Measurements from ENCODE around the gene MEGF8. TPM values are rescaled to one million over a fixed set of nuclear protein-coding genes. Genes with fewer than 3 reads are reported as not detected.

The MEGF8 gene
- total and polyA plus RNA-seq, 2 of the 13 experiments (the other 11 are each of a cell fraction or from before 2014, with no cell fraction given) = 4.0 to 8.8 TPM

DNA sequence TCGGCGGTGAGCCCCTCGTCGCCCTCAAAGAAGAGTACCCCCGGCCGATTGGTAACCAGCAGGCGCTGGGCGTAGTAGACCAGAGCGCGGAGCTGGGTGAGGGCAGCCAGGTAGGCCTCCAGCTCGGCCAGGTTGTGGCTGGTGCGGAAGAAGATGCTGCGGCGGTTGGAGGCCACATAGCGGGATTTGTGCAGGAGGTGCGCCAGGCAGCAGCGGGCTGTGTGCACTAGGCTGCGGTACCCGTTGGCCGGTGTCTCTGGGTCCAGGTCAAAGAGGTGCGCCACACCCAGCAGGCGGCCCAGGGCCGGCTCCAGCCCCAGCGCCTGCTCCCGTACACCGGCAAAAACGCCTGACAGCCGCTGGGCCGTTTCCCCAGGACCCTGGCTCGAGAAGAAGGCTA, 84.9 kb downstream of the MEGF8 start (continued):
- TF ChIP-seq SALL2 (CRISPR knock-in tag; IDR thresholded peaks at IDR 0.05) (no peak), ZNF678 (CRISPR knock-in tag; IDR thresholded peaks at IDR 0.05) (no peak)

GRCh38 chr19:42411581-42412178, 86.2 kb downstream of the MEGF8 start:
- Histone ChIP-seq H3K4me3 (replicated peaks in 1 of 3; ENCODE audit: insufficient read depth in 1 of 3, low read depth in 2 of 3, low read length in 3 of 3) (no peak overlapping the region), H2AFZ (ENCODE audit: low read length) (no peak overlapping the region), H3K9me3 (ENCODE audit: low read length) (no peaks in the 10 kb centered on the region), H3K4me1 (ENCODE audit: insufficient read depth, low read length) (peaks cover 3% of the 10 kb centered on the region), H3K27me3 (ENCODE audit: control insufficient read depth in 1 of 2, insufficient read depth in 2 of 2, low read length in 2 of 2) (peaks cover 6 to 45% of the 10 kb centered on the region in 2 experiments; a peak in 4 of 5 replicates), H3K79me2 (ENCODE audit: insufficient read depth, low read length) (no peaks in the 10 kb centered on the region), H3K9ac (ENCODE audit: insufficient read depth, low read depth, low read length) (no peak overlapping the region), H3K4me2 (ENCODE audit: low read depth, low read length) (no peak overlapping the region), H3K36me3 (replicated peaks in 1 of 2; ENCODE audit: control insufficient read depth in 1 of 2, insufficient read depth in 2 of 2, low read length in 2 of 2) (no peaks in the 10 kb centered on the region), H4K20me1 (ENCODE audit: insufficient read depth, low read length) (no peaks in the 10 kb centered on the region), H3K27ac (ENCODE audit: extremely low read length, insufficient read depth, low read length) (no peak overlapping the region)
- 13% methylated on average over 7 of the region's 8 CpGs for WGBS (ENCODE audit: low lambda C conversion rate)
- POLR2A ChIA-PET = no interaction called here
- intact Hi-C loops (cut with micrococcal nuclease; ENCODE audit: unreplicated experiment) = no loop called here
- ATAC-seq = no peak
- BruUV-seq (replicated peaks) = no TSS peak
- FAIRE-seq = no peak
- TF ChIP-seq, protein P1, sequence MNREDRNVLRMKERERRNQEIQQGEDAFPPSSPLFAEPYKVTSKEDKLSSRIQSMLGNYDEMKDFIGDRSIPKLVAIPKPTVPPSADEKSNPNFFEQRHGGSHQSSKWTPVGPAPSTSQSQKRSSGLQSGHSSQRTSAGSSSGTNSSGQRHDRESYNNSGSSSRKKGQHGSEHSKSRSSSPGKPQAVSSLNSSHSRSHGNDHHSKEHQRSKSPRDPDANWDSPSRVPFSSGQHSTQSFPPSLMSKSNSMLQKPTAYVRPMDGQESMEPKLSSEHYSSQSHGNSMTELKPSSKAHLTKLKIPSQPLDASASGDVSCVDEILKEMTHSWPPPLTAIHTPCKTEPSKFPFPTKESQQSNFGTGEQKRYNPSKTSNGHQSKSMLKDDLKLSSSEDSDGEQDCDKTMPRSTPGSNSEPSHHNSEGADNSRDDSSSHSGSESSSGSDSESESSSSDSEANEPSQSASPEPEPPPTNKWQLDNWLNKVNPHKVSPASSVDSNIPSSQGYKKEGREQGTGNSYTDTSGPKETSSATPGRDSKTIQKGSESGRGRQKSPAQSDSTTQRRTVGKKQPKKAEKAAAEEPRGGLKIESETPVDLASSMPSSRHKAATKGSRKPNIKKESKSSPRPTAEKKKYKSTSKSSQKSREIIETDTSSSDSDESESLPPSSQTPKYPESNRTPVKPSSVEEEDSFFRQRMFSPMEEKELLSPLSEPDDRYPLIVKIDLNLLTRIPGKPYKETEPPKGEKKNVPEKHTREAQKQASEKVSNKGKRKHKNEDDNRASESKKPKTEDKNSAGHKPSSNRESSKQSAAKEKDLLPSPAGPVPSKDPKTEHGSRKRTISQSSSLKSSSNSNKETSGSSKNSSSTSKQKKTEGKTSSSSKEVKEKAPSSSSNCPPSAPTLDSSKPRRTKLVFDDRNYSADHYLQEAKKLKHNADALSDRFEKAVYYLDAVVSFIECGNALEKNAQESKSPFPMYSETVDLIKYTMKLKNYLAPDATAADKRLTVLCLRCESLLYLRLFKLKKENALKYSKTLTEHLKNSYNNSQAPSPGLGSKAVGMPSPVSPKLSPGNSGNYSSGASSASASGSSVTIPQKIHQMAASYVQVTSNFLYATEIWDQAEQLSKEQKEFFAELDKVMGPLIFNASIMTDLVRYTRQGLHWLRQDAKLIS (CRISPR knock-in tag; IDR thresholded peaks at IDR 0.05) = no peak
- TF ChIP-seq RARG (CRISPR knock-in tag; IDR thresholded peaks at IDR 0.05; ENCODE audit: low read depth) = no peak
- TF ChIP-seq FOXO1 (CRISPR knock-in tag; IDR thresholded peaks at IDR 0.05) = no peak
- TF ChIP-seq PRPF4 (IDR thresholded peaks at IDR 0.05; ENCODE audit: low read depth, low read length, poor library complexity, severe bottlenecking) = no peak
- no peak for TF ChIP-seq CENPX (CRISPR knock-in tag; IDR thresholded peaks at IDR 0.05)
- TF ChIP-seq IRF1 (CRISPR knock-in tag; IDR thresholded peaks at IDR 0.05; ENCODE audit: low read depth) = no peak
- no peak for TF ChIP-seq REPIN1 (CRISPR knock-in tag; IDR thresholded peaks at IDR 0.05; ENCODE audit: borderline replicate concordance, low read depth)
- no peak for TF ChIP-seq ZNF672 (CRISPR knock-in tag; IDR thresholded peaks at IDR 0.05)
- TF ChIP-seq ZNF747 (CRISPR knock-in tag; IDR thresholded peaks at IDR 0.05; ENCODE audit: borderline replicate concordance) = no peak
- no peak for TF ChIP-seq KLF12 (CRISPR knock-in tag; IDR thresholded peaks at IDR 0.05; ENCODE audit: borderline replicate concordance)
- TF ChIP-seq TBX2 (CRISPR knock-in tag; IDR thresholded peaks at IDR 0.05; ENCODE audit: borderline replicate concordance) = no peak
- DNase-seq (ENCODE audit: low spot score) = no peak
- CTCF ChIA-PET (ENCODE audit: low intra/inter-chr PET ratio, low total read pairs) = no interaction called here
- in situ Hi-C loops (cut with HindIII; ENCODE audit: extremely low pct_ligation_motif_present, low pct_unique_long_range_greater_than_20kb) = no loop called here
